ENCODE data around the gene KCNQ2. TPM values are rescaled to one million over a fixed set of nuclear protein-coding genes. Genes with fewer than 3 reads are reported as not detected.

Gene KCNQ2
- total RNA-seq, 1 experiment from 2014 or later: 86.5 TPM

DNA sequence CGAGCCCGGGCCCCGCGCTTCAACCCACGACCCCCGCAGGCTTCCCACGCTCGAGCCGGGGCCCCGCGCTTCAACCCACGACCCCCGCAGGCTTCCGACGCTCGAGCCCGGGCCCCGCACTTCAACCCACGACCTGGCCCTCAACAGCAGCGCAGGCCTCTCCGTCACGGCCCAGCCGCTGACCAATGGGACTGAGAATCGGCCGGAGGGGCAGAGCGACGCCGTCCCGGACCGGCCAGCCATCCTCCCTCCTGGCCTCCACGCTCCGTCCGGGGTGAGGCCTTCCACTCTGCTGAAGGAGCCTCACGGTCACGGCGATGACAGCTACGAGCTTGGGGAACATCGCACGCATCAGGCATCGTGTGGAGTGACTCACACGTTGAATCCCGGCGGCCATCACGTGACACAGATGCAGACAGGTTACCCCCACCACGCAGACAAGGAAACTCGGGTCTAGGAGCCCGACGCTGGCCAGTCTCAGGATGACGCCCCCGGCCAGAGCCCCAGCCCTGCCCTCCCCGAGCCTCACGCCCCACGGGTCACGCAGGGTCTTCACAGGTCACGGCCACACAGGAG is 6.1 kb downstream of the KCNQ2 start:
- Histone ChIP-seq H3K4me1 (ENCODE audit: control insufficient read depth in 1 of 2, insufficient read depth in 2 of 2, low read length in 2 of 2) (peaks cover 4 to 17% of the 10 kb centered on the region in 2 experiments; a peak in 2 of 4 replicates), H3K9me2 (ENCODE audit: insufficient read depth) (no peaks in the 10 kb centered on the region), H3K9ac (ENCODE audit: low read length) (no peak overlapping the region), H3K4me3 (replicated peaks in 1 of 2; ENCODE audit: low read depth in 1 of 2, low read length in 2 of 2) (no peak overlapping the region), H3K27ac (ENCODE audit: low read depth, low read length) (no peak overlapping the region), H3K4me2 (ENCODE audit: low read length) (no peak overlapping the region), H3K79me2 (ENCODE audit: insufficient read depth, low read length) (peaks cover 78% of the 10 kb centered on the region), H3K9me3 (ENCODE audit: control insufficient read depth in 1 of 2, insufficient read depth in 1 of 2, low read depth in 1 of 2, low read length in 2 of 2) (no peaks in the 10 kb centered on the region), H3K27me3 (ENCODE audit: insufficient read depth, low read length) (no peaks in the 10 kb centered on the region), H2AFZ (ENCODE audit: low read depth, low read length, poor library complexity, severe bottlenecking) (no peak overlapping the region), H3K36me3 (ENCODE audit: control insufficient read depth in 1 of 2, insufficient read depth in 2 of 2, low read length in 2 of 2) (no peaks in the 10 kb centered on the region), H4K20me1 (ENCODE audit: insufficient read depth) (no peaks in the 10 kb centered on the region)
- ChIA-PET CTCF (no interaction called here), RAD21 (ENCODE audit: low non-redundant PET in 1 of 2, low total read pairs in 2 of 2, uncharacterized antibody in 2 of 2, unreplicated experiment in 2 of 2) (no interaction called here), POLR2A (no interaction called here)
- no TSS peak for BruUV-seq (replicated peaks)
- intact Hi-C loops (cut with micrococcal nuclease): no loop called here
- TF ChIP-seq TCF7L2 (IDR thresholded peaks at IDR 0.05; ENCODE audit: borderline replicate concordance, extremely low read depth, insufficient read depth, insufficient read length) (no peak), EGR1 (IDR thresholded peaks at IDR 0.05; ENCODE audit: low read depth) (no peak), EZH2 (IDR thresholded peaks at IDR 0.05) (no peak), RAD21 (IDR thresholded peaks at IDR 0.05; ENCODE audit: low read depth) (no peak), ZNF274 (IDR thresholded peaks at IDR 0.05; ENCODE audit: low read depth, low read length) (no peak), MAX (IDR thresholded peaks at IDR 0.05) (no peak), ATF3 (IDR thresholded peaks at IDR 0.05) (no peak), SIN3A (IDR thresholded peaks at IDR 0.05; ENCODE audit: low read depth) (no peak), ELF1 (IDR thresholded peaks at IDR 0.05; ENCODE audit: borderline replicate concordance, low read depth) (no peak), ZFX (IDR thresholded peaks at IDR 0.05) (no peak), FOSL1 (IDR thresholded peaks at IDR 0.05; ENCODE audit: low read depth) (no peak), EZH2phosphoT487 (IDR thresholded peaks at IDR 0.05; ENCODE audit: borderline replicate concordance) (no peak), JUND (IDR thresholded peaks at IDR 0.05) (no peak), POLR2AphosphoS5 (IDR thresholded peaks at IDR 0.05; ENCODE audit: low read depth, low read length) (no peak), CBX3 (IDR thresholded peaks at IDR 0.05; ENCODE audit: low read depth) (no peak), SRF (IDR thresholded peaks at IDR 0.05; ENCODE audit: low read depth) (no peak), SP1 (IDR thresholded peaks at IDR 0.05; ENCODE audit: low read depth) (no peak)
- TF ChIP-seq, protein P1, sequence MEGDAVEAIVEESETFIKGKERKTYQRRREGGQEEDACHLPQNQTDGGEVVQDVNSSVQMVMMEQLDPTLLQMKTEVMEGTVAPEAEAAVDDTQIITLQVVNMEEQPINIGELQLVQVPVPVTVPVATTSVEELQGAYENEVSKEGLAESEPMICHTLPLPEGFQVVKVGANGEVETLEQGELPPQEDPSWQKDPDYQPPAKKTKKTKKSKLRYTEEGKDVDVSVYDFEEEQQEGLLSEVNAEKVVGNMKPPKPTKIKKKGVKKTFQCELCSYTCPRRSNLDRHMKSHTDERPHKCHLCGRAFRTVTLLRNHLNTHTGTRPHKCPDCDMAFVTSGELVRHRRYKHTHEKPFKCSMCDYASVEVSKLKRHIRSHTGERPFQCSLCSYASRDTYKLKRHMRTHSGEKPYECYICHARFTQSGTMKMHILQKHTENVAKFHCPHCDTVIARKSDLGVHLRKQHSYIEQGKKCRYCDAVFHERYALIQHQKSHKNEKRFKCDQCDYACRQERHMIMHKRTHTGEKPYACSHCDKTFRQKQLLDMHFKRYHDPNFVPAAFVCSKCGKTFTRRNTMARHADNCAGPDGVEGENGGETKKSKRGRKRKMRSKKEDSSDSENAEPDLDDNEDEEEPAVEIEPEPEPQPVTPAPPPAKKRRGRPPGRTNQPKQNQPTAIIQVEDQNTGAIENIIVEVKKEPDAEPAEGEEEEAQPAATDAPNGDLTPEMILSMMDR (IDR thresholded peaks at IDR 0.05 in 2 of 3, conservative IDR thresholded peaks at IDR 0.05 in 1 of 3; ENCODE audit: borderline replicate concordance in 1 of 3, insufficient read depth in 1 of 3, low read depth in 2 of 3, low read length in 2 of 3): no peak
- TF ChIP-seq, protein P2, sequence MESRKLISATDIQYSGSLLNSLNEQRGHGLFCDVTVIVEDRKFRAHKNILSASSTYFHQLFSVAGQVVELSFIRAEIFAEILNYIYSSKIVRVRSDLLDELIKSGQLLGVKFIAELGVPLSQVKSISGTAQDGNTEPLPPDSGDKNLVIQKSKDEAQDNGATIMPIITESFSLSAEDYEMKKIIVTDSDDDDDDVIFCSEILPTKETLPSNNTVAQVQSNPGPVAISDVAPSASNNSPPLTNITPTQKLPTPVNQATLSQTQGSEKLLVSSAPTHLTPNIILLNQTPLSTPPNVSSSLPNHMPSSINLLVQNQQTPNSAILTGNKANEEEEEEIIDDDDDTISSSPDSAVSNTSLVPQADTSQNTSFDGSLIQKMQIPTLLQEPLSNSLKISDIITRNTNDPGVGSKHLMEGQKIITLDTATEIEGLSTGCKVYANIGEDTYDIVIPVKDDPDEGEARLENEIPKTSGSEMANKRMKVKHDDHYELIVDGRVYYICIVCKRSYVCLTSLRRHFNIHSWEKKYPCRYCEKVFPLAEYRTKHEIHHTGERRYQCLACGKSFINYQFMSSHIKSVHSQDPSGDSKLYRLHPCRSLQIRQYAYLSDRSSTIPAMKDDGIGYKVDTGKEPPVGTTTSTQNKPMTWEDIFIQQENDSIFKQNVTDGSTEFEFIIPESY (IDR thresholded peaks at IDR 0.05; ENCODE audit: extremely low read depth, insufficient replicate concordance, low read length): no peak
- no peak for ATAC-seq
- no peak for DNase-seq (ENCODE audit: low read depth, low spot score)

Measured in HCT116 (cell line).